ENCODE data around the gene WDR73.
"Not testable (repeated sequence)": the region's sequence is repeated elsewhere in the genome, so short reads cannot be mapped to it uniquely, and the experiment has no call there.

Gene WDR73

GRCh38 chr15:84653910-84654688, at the start of gene WDR73:
WDR73 (minus strand) TSS chr15:84654283; CDS start chr15:84654274, 9 bp downstream.
- peak; percentile 96 for DNase-seq (ENCODE audit: low read depth in 1 of 2, low spot score in 1 of 2)

- DNase-seq (ENCODE audit: low read depth in 1 of 2, low spot score in 1 of 2) = no peak
Measured at GRCh38 chr15:84703808-84704207, 49.7 kb upstream of the WDR73 start.

GRCh38 chr15:84702961-84703482, 48.9 kb upstream of the WDR73 start:
- DNase-seq (ENCODE audit: low read depth in 1 of 2, low spot score in 1 of 2) = no peak

GRCh38 chr15:84699538-84700191, 45.6 kb upstream of the WDR73 start:
- DNase-seq (ENCODE audit: low read depth in 1 of 2, low spot score in 1 of 2) = peak in 1 of 2 donors; percentile 13

- DNase-seq (ENCODE audit: low read depth in 1 of 2, low spot score in 1 of 2) = no peak
Measured at GRCh38 chr15:84697236-84697990, 43.3 kb upstream of the WDR73 start.

GRCh38 chr15:84696757-84697156, 42.7 kb upstream of the WDR73 start:
- DNase-seq (ENCODE audit: low read depth in 1 of 2, low spot score in 1 of 2) = no peak

GRCh38 chr15:84690342-84690741, 36.3 kb upstream of the WDR73 start:
- DNase-seq (ENCODE audit: low read depth in 1 of 2, low spot score in 1 of 2) = no peak

GRCh38 chr15:84689858-84690257, 35.8 kb upstream of the WDR73 start:
- DNase-seq (ENCODE audit: low read depth in 1 of 2, low spot score in 1 of 2) = no peak

- DNase-seq (ENCODE audit: low read depth in 1 of 2, low spot score in 1 of 2) = not testable (repeated sequence)
Measured at GRCh38 chr15:84686446-84686845, 32.4 kb upstream of the WDR73 start.

- DNase-seq (ENCODE audit: low read depth in 1 of 2, low spot score in 1 of 2) = no peak
Measured at GRCh38 chr15:84685304-84685703, 31.2 kb upstream of the WDR73 start.

- DNase-seq (ENCODE audit: low read depth in 1 of 2, low spot score in 1 of 2) = no peak
Measured at GRCh38 chr15:84684092-84684491, 30.0 kb upstream of the WDR73 start.

- no peak for DNase-seq (ENCODE audit: low read depth in 1 of 2, low spot score in 1 of 2)
Measured at GRCh38 chr15:84681831-84682230, 27.7 kb upstream of the WDR73 start.

GRCh38 chr15:84671211-84671610, 17.1 kb upstream of the WDR73 start:
- no peak for DNase-seq (ENCODE audit: low read depth in 1 of 2, low spot score in 1 of 2)

GRCh38 chr15:84669726-84670125, 15.6 kb upstream of the WDR73 start:
- peak in 1 of 2 donors; percentile 25 for DNase-seq (ENCODE audit: low read depth in 1 of 2, low spot score in 1 of 2)

GRCh38 chr15:84668221-84668982, 14.3 kb upstream of the WDR73 start:
- DNase-seq (ENCODE audit: low read depth in 1 of 2, low spot score in 1 of 2) = no peak

GRCh38 chr15:84666373-84666772, 12.3 kb upstream of the WDR73 start:
- DNase-seq (ENCODE audit: low read depth in 1 of 2, low spot score in 1 of 2) = no peak

GRCh38 chr15:84661001-84661400, 6.9 kb upstream of the WDR73 start:
- DNase-seq (ENCODE audit: low read depth in 1 of 2, low spot score in 1 of 2) = no peak

GRCh38 chr15:84659904-84660781, 6.1 kb upstream of the WDR73 start:
- no peak for DNase-seq (ENCODE audit: low read depth in 1 of 2, low spot score in 1 of 2)

GRCh38 chr15:84658788-84659411, 4.8 kb upstream of the WDR73 start:
- DNase-seq (ENCODE audit: low read depth in 1 of 2, low spot score in 1 of 2) = no peak

All from activated CD4-positive, alpha-beta T cell treated with anti-CD3 and anti-CD28 coated beads, Interleukin-2, amount 50 U/mL, for 24 hours (primary cell).